Measurements from ENCODE around the gene MAP3K15. TPM values are rescaled to one million over a fixed set of nuclear protein-coding genes. Genes with fewer than 3 reads are reported as not detected.
"Not testable (repeated sequence)": the region's sequence is repeated elsewhere in the genome, so short reads cannot be mapped to it uniquely, and the experiment has no call there.

Gene MAP3K15
- total and polyA plus RNA-seq, 2 experiments from 2014 or later: not detected

- Histone ChIP-seq H3K4me3 (no peak overlapping the region), H3K4me1 (ENCODE audit: insufficient read depth) (no peaks in the 10 kb centered on the region), H3K27me3 (replicated peaks; ENCODE audit: insufficient read depth) (no peaks in the 10 kb centered on the region), H3K79me2 (ENCODE audit: insufficient read depth) (no peaks in the 10 kb centered on the region), H3K9ac (no peak overlapping the region), H3K9me2 (ENCODE audit: insufficient read depth) (no peaks in the 10 kb centered on the region), H2AFZ (no peak overlapping the region), H3F3A (ENCODE audit: insufficient read depth) (no peaks in the 10 kb centered on the region), H3K4me2 (ENCODE audit: unreplicated experiment) (no peak overlapping the region), H4K20me1 (ENCODE audit: insufficient read depth) (no peaks in the 10 kb centered on the region), H3K27ac (no peak overlapping the region), H3K36me3 (ENCODE audit: low read depth) (no peaks in the 10 kb centered on the region), H3K9me3 (ENCODE audit: low read depth) (no peaks in the 10 kb centered on the region)
- in situ Hi-C loops (cut with MboI): no loop called here
- no peak for DNase-seq
- TF ChIP-seq EZH2phosphoT487 (IDR thresholded peaks at IDR 0.05; ENCODE audit: insufficient read depth, low read depth) (no peak), EZH2 (IDR thresholded peaks at IDR 0.05; ENCODE audit: insufficient read depth, poor library complexity, severe bottlenecking) (no peak)
- 55 to 69% methylated on average over 1 of the region's 1 CpG for WGBS, 2 experiments (ENCODE audit: low coverage in 1 of 2, low lambda C conversion rate in 2 of 2, missing lambda C conversion rate in 2 of 2)
Measured at GRCh38 chrX:19462879-19463278, 52.4 kb downstream of the MAP3K15 start.

DNA sequence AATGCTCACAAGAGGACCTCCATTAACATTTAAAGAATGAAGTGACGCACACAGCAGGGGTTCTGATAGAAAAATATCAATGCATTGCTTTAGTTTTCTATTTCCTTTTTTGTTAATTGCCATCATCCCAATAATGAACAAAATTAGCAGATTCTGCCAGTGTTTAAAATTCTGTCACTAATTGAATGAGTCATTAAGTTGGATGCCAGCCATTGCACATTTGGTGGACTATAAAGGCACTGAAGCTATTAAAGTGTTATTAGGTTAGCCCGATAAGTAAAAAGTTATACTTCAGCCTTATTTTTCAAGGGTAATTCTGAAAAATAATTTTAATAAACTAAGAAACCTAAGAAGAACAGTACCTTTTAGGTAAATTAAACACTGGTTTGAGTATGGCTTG, 53.1 kb downstream of the MAP3K15 start:
- Histone ChIP-seq H3K9me3 (ENCODE audit: low read depth) (no peaks in the 10 kb centered on the region), H3K36me3 (ENCODE audit: low read depth) (no peaks in the 10 kb centered on the region), H3K27ac (no peak overlapping the region), H3K4me2 (ENCODE audit: unreplicated experiment) (no peak overlapping the region), H3K9me2 (ENCODE audit: insufficient read depth) (no peaks in the 10 kb centered on the region), H3K9ac (no peak overlapping the region), H3F3A (ENCODE audit: insufficient read depth) (no peaks in the 10 kb centered on the region), H3K27me3 (replicated peaks; ENCODE audit: insufficient read depth) (no peaks in the 10 kb centered on the region), H4K20me1 (ENCODE audit: insufficient read depth) (no peaks in the 10 kb centered on the region), H3K4me1 (ENCODE audit: insufficient read depth) (no peaks in the 10 kb centered on the region), H3K79me2 (ENCODE audit: insufficient read depth) (no peaks in the 10 kb centered on the region), H3K4me3 (no peak overlapping the region), H2AFZ (no peak overlapping the region)
- DNase-seq: no peak
- 38 to 46% methylated on average over 2 of the region's 2 CpGs for WGBS, 2 experiments (ENCODE audit: low coverage in 1 of 2, low lambda C conversion rate in 2 of 2, missing lambda C conversion rate in 2 of 2)
- in situ Hi-C loops (cut with MboI): no loop called here
- TF ChIP-seq EZH2phosphoT487 (IDR thresholded peaks at IDR 0.05; ENCODE audit: insufficient read depth, low read depth) (no peak), EZH2 (IDR thresholded peaks at IDR 0.05; ENCODE audit: insufficient read depth, poor library complexity, severe bottlenecking) (no peak)

DNA sequence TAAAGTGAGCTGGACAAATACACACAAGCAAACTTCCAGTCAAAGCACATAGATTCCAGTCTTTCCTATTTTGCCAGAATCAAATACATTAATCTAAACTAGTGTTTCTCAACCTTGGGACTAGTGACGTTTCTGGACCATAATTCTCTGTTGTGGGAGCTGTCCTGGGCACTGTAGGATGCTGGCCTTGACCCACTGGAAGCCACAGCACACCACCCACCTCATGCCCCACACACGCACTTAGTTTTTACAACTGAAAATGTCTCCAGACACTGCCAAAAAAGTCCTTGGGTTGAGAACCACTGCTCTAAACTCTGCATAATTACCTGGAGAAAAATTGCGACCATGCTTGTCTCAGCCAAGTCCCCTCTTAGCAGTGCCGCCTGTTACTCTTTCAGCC, 57.6 kb downstream of the MAP3K15 start:
- H3K36me3 ChIP-seq (ENCODE audit: low read depth): no peaks in the 10 kb centered on the region
- H4K20me1 ChIP-seq (ENCODE audit: insufficient read depth): no peaks in the 10 kb centered on the region
- H3K9me2 ChIP-seq (ENCODE audit: insufficient read depth): no peaks in the 10 kb centered on the region
- DNase-seq: no peak
- in situ Hi-C loops (cut with MboI): no loop called here
- no peaks in the 10 kb centered on the region for H3K27me3 ChIP-seq (replicated peaks; ENCODE audit: insufficient read depth)
- H3F3A ChIP-seq (ENCODE audit: insufficient read depth): no peaks in the 10 kb centered on the region
- TF ChIP-seq EZH2phosphoT487 (IDR thresholded peaks at IDR 0.05; ENCODE audit: insufficient read depth, low read depth) (no peak), EZH2 (IDR thresholded peaks at IDR 0.05; ENCODE audit: insufficient read depth, poor library complexity, severe bottlenecking) (no peak)
- H3K79me2 ChIP-seq (ENCODE audit: insufficient read depth): no peaks in the 10 kb centered on the region
- H3K27ac ChIP-seq: no peak overlapping the region
- no peaks in the 10 kb centered on the region for H3K9me3 ChIP-seq (ENCODE audit: low read depth)
- H2AFZ ChIP-seq: no peak overlapping the region
- 39 to 51% methylated on average over 3 to 4 of the region's 4 CpGs for WGBS, 2 experiments (ENCODE audit: low coverage in 1 of 2, low lambda C conversion rate in 2 of 2, missing lambda C conversion rate in 2 of 2)
- no peak overlapping the region for H3K9ac ChIP-seq
- no peak overlapping the region for H3K4me2 ChIP-seq (ENCODE audit: unreplicated experiment)
- no peak overlapping the region for H3K4me3 ChIP-seq
- H3K4me1 ChIP-seq (ENCODE audit: insufficient read depth): no peaks in the 10 kb centered on the region

- Histone ChIP-seq H3K9me2 (ENCODE audit: insufficient read depth) (no peaks in the 10 kb centered on the region), H3K9me3 (ENCODE audit: low read depth) (no peaks in the 10 kb centered on the region), H3K79me2 (ENCODE audit: insufficient read depth) (no peaks in the 10 kb centered on the region), H4K20me1 (ENCODE audit: insufficient read depth) (no peaks in the 10 kb centered on the region), H2AFZ (no peak overlapping the region), H3K4me3 (no peak overlapping the region), H3K9ac (no peak overlapping the region), H3K27ac (no peak overlapping the region), H3K4me2 (ENCODE audit: unreplicated experiment) (no peak overlapping the region), H3F3A (ENCODE audit: insufficient read depth) (no peaks in the 10 kb centered on the region), H3K27me3 (replicated peaks; ENCODE audit: insufficient read depth) (no peaks in the 10 kb centered on the region), H3K4me1 (ENCODE audit: insufficient read depth) (no peaks in the 10 kb centered on the region), H3K36me3 (ENCODE audit: low read depth) (no peaks in the 10 kb centered on the region)
- in situ Hi-C loops (cut with MboI): no loop called here
- WGBS, 2 experiments (ENCODE audit: low coverage in 1 of 2, low lambda C conversion rate in 2 of 2, missing lambda C conversion rate in 2 of 2): 64 to 68% methylated on average over 6 to 7 of the region's 7 CpGs
- TF ChIP-seq EZH2 (IDR thresholded peaks at IDR 0.05; ENCODE audit: insufficient read depth, poor library complexity, severe bottlenecking): no peak
- TF ChIP-seq EZH2phosphoT487 (IDR thresholded peaks at IDR 0.05; ENCODE audit: insufficient read depth, low read depth): no peak
- no peak for DNase-seq
Measured at GRCh38 chrX:19448077-19448476, 67.2 kb downstream of the MAP3K15 start.

GRCh38 chrX:19446397-19446796, 68.9 kb downstream of the MAP3K15 start:
- no peak for TF ChIP-seq EZH2phosphoT487 (IDR thresholded peaks at IDR 0.05; ENCODE audit: insufficient read depth, low read depth)
- no peak for TF ChIP-seq EZH2 (IDR thresholded peaks at IDR 0.05; ENCODE audit: insufficient read depth, poor library complexity, severe bottlenecking)

DNA sequence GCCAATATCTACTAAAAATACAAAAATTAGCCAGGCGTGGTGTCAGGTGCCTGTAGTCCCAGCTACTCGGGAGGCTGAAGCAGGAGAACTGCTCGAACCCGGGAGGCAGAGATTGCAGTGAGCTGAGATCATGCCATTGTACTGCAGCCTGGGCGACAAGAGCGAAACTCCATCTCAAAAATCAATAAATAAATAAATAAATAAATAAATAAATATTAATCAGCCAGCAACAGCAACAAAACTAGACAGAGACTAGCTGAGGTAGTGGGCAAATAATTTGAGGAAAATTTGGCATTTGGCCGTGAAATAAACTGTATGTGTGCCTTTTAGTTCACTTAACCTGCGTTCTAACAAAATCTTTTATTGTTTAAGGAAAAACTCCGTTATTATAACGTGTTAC, 69.5 kb downstream of the MAP3K15 start:
- H4K20me1 ChIP-seq (ENCODE audit: insufficient read depth); H3K9me3 ChIP-seq (ENCODE audit: low read depth); H3K27me3 ChIP-seq (replicated peaks; ENCODE audit: insufficient read depth); H2AFZ ChIP-seq; H3K4me3 ChIP-seq; DNase-seq; H3K36me3 ChIP-seq (ENCODE audit: low read depth); H3K9me2 ChIP-seq (ENCODE audit: insufficient read depth); H3K79me2 ChIP-seq (ENCODE audit: insufficient read depth); H3K27ac ChIP-seq; H3K9ac ChIP-seq; in situ Hi-C loops (cut with MboI); H3K4me2 ChIP-seq (ENCODE audit: unreplicated experiment); H3F3A ChIP-seq (ENCODE audit: insufficient read depth); H3K4me1 ChIP-seq (ENCODE audit: insufficient read depth): not testable (repeated sequence)
- 59 to 68% methylated on average over 10 of the region's 10 CpGs for WGBS, 2 experiments (ENCODE audit: low coverage in 1 of 2, low lambda C conversion rate in 2 of 2, missing lambda C conversion rate in 2 of 2)

More at GRCh38 chrX:19446397-19446796, 68.9 kb downstream of the MAP3K15 start:
- no peaks in the 10 kb centered on the region for H3K9me2 ChIP-seq (ENCODE audit: insufficient read depth)
- H4K20me1 ChIP-seq (ENCODE audit: insufficient read depth): no peaks in the 10 kb centered on the region
- H3K36me3 ChIP-seq (ENCODE audit: low read depth): no peaks in the 10 kb centered on the region
- H3K27me3 ChIP-seq (replicated peaks; ENCODE audit: insufficient read depth): no peaks in the 10 kb centered on the region
- H3K27ac ChIP-seq: no peak overlapping the region
- H3K4me2 ChIP-seq (ENCODE audit: unreplicated experiment): no peak overlapping the region
- DNase-seq: no peak
- no peaks in the 10 kb centered on the region for H3F3A ChIP-seq (ENCODE audit: insufficient read depth)
- no peaks in the 10 kb centered on the region for H3K79me2 ChIP-seq (ENCODE audit: insufficient read depth)
- H2AFZ ChIP-seq: no peak overlapping the region
- in situ Hi-C loops (cut with MboI): no loop called here
- WGBS, 2 experiments (ENCODE audit: low coverage in 1 of 2, low lambda C conversion rate in 2 of 2, missing lambda C conversion rate in 2 of 2): 74 to 82% methylated on average over 4 of the region's 4 CpGs
- H3K4me1 ChIP-seq (ENCODE audit: insufficient read depth): no peaks in the 10 kb centered on the region
- no peak overlapping the region for H3K4me3 ChIP-seq
- H3K9ac ChIP-seq: no peak overlapping the region
- H3K9me3 ChIP-seq (ENCODE audit: low read depth): no peaks in the 10 kb centered on the region

Measured in GM23248 (cell line).